Stimulated activated CD8-positive, alpha-beta memory T cell treated with anti-CD3 and anti-CD28 coated beads, Interleukin-7, amount 100 ng/mL, for 48 hours (primary cell): ENCODE measurements around the gene VAV2.

Experiments
- DNase-seq, 2 donors: peaks; one replicate each; pipeline ENCODE4 v3.0.0-alpha.2; 2020; ENCODE audit warnings: low read depth in 1 of 2; ENCODE audit errors: extremely low read depth in 1 of 2

VAV2 gene

GRCh38 chr9:133715295-133715865, 276.7 kb downstream of the VAV2 start:
- no peak for DNase-seq

DNA sequence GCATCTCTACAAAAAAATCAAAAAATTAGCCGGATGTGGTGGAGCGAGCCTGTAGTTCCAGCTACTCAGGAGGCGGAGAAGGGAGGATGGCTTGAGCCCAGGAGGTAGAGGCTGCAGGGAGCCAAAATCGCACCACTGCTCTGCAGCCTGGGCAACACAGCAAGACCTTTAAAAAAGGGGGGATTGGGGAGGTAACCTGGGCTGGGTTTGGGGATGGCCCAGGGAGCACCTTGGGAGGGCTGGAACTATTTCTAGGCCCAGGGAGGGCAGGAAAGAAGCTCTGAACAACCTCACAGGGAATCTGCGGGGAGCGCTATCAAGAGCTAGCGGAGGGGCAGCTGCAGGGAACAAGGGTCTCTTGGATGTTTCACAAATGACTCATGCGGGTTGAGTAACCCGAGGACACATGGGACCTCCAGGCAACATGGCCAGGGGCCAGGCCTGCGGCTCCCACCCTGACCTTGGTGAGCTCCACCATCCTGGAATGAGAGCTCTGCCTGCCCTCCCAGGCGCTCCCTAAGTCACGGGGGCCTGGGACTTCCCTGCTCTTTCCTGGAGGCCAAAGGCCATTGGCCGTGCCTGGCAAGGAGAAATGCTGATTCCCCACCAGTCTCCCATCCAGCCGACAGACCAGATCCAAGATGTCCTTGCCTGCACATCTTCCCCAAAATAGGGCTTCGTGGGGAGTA, 277.4 kb downstream of the VAV2 start:
- no peak for DNase-seq

DNA sequence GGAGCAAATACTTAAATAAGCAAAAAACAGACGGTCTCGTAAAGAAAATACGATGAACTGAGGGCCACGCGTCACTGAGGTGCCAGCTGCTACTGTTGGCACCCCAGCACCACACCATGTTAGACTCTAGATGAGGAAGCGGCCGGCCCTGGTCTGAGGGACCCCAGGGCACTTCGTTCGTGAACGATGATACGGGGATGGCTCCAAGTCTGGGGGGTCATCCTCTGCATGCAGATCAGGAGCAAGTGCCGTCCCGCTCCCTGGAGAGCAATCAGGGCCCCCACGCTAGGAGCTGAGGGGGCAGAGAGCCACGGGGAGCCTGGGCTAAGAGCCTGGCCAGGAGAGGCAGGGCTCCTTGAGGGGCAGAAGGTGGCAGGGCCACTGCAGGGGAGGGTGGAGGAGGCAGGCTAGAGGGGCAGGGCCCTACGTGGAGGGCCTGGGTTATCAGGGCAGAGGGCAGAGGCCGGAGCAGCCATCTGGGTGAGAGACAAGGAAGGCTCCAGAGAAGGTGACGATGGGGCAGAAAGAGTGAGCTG, 278.1 kb downstream of the VAV2 start:
- no peak for DNase-seq

DNA sequence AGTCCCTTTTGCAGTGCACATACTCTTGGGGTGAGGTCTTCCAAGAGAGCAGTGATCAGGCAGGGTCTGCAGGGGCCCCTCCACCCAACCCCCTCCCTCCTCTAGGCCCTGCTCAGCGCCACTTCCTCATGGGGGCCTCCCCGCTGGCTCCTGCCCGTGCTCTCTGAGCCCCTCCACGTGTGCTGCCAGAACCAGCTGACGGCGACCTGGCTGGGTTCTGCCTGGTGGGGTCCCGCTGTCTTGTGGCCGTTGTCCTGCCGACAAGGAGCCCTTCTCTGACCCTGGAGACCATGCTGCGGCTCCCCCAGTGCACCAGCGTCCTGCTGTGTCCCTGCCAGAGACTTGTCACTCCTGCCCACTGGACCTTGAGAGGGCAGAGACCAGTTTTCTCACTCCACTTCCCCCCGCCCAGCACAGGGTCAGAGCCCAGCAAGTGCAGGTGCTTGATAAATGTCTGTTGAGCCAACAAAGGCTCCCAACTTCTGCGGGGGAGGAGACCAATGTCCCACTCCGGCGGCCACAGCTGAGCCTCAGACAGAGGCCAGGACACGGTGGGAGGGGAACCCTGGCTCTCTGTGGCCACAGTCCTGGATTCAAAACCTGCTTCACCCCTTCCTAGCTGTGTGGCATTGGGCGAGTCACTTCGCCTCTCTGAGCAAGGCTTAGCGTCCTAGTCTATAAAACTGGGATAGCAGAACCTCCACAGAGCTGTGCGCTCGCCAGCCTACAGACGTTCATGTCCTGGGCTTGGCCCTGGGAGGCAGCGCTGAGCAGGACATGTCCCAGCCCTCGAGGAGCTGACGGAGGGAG, 278.8 kb downstream of the VAV2 start:
- no peak for DNase-seq

GRCh38 chr9:133712221-133713100, 279.7 kb downstream of the VAV2 start:
- no peak for DNase-seq
